GM10266 (cell line): ENCODE measurements around the gene TDRKH.

Experiments
- DNase-seq: peaks from one replicate; pipeline ENCODE4 v3.0.0; 2012; ENCODE audit errors: extremely low spot score
- TF ChIP-seq, protein P1 (sequence below): IDR thresholded peaks from 2 replicates; pipeline ENCODE4 v1.5.1; 2012; ENCODE audit warnings: mild to moderate bottlenecking, low read depth; ENCODE audit not compliant: control insufficient read depth, insufficient read depth; ENCODE audit errors: missing control alignments

Gene TDRKH

DNA sequence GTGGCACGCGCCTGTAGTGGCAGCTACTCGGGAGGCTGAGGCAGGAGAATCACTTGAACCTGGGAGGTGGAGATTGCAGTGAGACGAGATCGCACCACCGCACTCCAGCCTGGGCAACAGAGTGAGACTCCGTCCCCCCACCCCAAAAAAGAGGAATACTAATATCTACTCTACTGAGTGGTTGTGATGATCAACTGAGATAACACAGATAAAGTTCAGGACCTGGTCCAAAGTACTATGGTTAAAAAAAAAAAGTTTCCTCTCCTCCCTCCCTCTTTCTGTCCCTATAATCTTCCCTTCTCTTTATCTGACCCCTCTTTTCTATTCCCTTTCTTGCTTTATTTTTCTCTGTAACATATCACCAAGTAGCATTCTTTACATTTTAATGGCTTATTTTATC is 45.3 kb upstream of the TDRKH start:
- DNase-seq, result no peak
- TF ChIP-seq, protein P1, sequence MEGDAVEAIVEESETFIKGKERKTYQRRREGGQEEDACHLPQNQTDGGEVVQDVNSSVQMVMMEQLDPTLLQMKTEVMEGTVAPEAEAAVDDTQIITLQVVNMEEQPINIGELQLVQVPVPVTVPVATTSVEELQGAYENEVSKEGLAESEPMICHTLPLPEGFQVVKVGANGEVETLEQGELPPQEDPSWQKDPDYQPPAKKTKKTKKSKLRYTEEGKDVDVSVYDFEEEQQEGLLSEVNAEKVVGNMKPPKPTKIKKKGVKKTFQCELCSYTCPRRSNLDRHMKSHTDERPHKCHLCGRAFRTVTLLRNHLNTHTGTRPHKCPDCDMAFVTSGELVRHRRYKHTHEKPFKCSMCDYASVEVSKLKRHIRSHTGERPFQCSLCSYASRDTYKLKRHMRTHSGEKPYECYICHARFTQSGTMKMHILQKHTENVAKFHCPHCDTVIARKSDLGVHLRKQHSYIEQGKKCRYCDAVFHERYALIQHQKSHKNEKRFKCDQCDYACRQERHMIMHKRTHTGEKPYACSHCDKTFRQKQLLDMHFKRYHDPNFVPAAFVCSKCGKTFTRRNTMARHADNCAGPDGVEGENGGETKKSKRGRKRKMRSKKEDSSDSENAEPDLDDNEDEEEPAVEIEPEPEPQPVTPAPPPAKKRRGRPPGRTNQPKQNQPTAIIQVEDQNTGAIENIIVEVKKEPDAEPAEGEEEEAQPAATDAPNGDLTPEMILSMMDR, result no peak

DNA sequence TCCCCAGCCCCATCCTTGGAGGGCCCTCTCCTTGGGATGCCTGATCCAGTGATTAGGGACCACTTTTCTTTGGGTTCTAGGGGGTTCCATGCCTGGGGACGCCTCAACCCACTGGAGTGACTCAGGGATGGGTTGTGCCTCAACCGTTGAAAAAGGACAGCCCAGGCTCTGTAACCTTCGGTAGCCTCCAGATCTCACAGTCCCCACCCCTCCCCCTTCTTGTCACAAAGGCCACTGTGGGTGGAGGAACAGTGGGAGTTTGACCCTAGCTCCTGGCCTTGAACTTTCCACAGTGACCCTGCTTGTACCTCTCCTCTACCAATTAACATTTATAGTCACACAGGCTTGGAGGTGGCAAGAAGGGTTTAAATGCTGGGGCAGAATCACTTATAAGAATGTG is 43.9 kb upstream of the TDRKH start:
- TF ChIP-seq, protein P1, result no peak
- DNase-seq, result no peak

DNA sequence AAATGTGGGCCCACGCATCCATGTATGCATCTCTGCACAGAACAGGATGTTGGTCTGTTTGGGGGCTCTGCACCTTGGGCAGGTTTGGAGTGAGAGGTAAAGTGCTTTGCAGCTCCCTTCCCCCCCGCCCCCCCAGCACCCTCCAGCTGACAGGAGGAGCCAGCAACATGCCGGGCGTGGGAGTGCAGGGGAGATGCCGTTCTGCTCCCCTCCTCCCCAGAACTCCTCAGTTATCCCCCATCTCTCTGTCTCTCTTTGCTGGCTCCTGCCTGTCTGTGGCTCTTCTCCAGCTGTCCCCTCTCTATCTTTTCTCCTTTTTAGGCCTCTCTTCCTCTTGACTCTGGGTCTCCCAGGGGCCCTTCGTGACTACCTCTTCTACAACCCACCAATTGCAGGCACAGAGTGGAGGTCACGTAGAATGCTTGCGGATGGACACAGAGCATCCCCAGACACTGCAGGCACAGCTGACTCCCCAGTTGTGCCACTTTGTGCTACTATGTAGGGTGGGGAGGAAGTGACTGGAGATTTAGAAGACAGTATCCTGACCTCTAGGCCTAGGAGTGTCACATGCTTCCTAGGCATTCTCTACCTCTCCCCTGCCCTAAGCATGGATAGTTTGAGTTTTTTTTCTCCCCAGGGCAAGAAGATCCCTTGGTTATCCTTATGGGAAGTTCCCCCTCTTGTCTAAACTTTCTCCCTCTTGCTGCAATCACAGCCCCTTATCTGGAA is 43.0 kb upstream of the TDRKH start:
- TF ChIP-seq, protein P1, result no peak
- DNase-seq, result no peak

DNA sequence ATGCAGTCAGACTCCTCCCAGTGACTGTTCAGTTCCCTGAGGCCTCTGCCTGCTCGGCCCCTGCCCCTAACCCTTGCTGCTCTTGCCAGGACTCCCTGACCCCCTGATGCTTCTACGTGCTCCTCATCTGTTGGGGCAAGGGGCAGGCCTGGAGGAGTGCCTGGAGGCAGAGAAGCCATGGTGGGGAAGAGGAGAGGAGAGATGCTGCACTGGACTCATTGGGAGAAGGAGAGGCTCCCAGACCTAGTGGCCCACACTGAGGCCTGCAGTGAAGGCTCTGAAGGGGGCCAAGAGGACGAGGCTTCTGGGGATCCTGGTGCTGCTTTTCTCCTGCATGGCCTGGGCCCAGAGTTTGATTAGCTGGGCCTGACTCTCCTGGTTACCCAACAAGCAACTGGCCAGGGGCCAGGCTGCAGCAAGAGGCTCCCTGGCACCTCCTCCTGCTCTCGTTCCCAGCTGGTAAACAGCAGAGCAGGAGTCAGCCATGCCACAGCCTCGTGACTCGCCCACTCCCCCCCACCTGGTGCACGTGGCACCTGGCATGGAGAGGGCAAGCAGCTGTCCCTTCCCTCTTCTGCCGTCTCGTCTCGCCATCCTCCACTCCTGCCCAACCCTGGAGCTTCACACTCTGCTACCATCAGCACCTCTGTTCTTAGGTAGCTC is 42.1 kb upstream of the TDRKH start:
- TF ChIP-seq, protein P1, result no peak
- DNase-seq, result no peak

DNA sequence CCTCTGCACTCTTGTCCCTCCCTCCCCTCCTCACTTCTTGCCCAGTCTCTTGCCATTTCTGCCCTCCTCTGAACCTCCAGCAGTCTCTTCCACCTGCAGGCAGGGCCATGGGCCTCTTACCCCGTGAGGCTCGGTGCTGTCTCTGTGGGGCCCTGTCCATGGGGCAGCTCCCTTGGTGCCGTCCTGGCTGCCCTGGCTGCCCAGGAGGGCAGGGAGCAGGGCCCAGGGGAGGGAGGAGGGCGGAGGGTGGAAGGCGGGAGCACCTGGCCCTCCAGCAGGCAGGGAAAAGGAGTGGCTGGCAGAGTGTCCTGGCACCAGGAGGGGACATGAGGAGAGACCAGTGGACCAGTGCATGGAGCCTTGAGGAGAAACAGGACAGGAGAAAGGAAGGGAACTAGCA is 41.3 kb upstream of the TDRKH start, which contains the start of gene RORC:
TSS of gene RORC (minus strand) at position 198 of the 400 bp plus-strand sequence. CDS start at position 160, 38 bp downstream.
- DNase-seq, result no peak
- TF ChIP-seq, protein P1, result no peak

DNA sequence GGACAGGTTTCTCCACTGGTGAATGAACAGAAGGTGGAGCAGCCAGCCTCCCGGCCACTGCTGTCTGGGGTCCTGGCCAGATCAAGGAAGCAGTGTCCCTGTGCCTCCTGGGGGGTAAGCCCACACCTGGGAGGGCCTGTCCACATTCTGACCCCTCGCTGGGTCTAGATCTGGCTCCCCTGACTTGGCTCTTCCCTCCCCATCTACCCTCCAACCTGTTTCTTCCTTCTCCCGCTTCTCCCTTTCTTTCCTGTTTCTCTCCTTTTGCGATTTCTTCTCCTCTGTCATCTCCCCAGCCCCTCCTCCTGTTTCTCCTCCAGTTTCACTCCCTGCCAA is 40.9 kb upstream of the TDRKH start:
- no peak for DNase-seq
- TF ChIP-seq, protein P1, result no peak

DNA sequence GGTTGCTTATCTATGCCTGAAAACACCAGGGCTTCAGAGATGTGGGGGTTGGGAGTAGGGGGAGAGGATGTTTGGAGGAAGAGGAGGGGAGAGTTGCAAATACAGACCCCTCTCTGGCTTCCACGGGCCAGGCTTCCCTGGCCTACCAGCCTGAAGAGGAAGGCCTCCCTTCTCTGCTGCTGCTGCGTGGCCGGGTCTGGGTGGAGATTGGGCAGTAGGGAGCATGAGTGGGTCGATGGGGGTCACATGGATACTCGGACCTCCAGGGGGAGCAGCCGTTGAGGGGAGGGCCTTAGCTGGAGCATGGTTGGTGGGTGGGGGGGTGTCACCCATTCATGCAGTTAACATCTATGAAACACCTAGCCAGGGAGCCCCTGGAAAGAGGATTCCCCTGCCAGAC is 39.8 kb upstream of the TDRKH start:
- TF ChIP-seq, protein P1, result no peak
- DNase-seq, result no peak
